GM12891 (cell line): ENCODE data around the gene RBM39.

Source experiments
- PAX5 ChIP-seq: IDR thresholded peaks from 2 replicates; pipeline ENCODE4 v1.6.1; 2011; ENCODE audit warnings: low read length, moderate library complexity, mild to moderate bottlenecking; ENCODE audit not compliant: insufficient read depth, severe bottlenecking
- POLR2A ChIP-seq: IDR thresholded peaks from 2 replicates; pipeline ENCODE4 v1.6.1; 2011; ENCODE audit warnings: low read depth, low read length, control low read depth
- POLR2AphosphoS5 ChIP-seq: IDR thresholded peaks from 2 replicates; pipeline ENCODE4 v1.6.1; 2011; ENCODE audit warnings: low read depth, low read length, control low read depth
- POU2F2 ChIP-seq: IDR thresholded peaks from 2 replicates; pipeline ENCODE4 v1.6.1; 2011; ENCODE audit warnings: low read depth, mild to moderate bottlenecking, control low read depth, low read length, moderate library complexity
- SPI1 ChIP-seq: IDR thresholded peaks from 2 replicates; pipeline ENCODE4 v1.6.1; 2011; ENCODE audit warnings: low read depth, low read length, control low read depth
- TAF1 ChIP-seq: IDR thresholded peaks from 2 replicates; pipeline ENCODE4 v1.6.1; 2011; ENCODE audit warnings: low read depth, low read length, control low read depth

GRCh38 chr20:35767683-35768481 is 25.8 kb upstream of the RBM39 start:
- peak; percentile 83 for TF ChIP-seq POLR2AphosphoS5
- TF ChIP-seq POU2F2, result peak; percentile 78; the same call in 1 of the 2 replicates
- peak; percentile 85 for TF ChIP-seq POLR2A
- TF ChIP-seq TAF1, result peak; percentile 84
- TF ChIP-seq SPI1, result peak; percentile 91
- TF ChIP-seq PAX5, result no peak
